GM12878 (cell line): Measurements from ENCODE around the gene ZBTB21. TPM values are rescaled to one million over a fixed set of nuclear protein-coding genes. Genes with fewer than 3 reads are reported as not detected.

ENCODE experiments used
- ATAC-seq: fragments of 200-7000 bp; cut with Tn5 transposase; 3 replicates; pipeline ENCODE4 v1.9.1; 2020; ENCODE audit warnings: mild to moderate bottlenecking, moderate library complexity
- BruUV-seq: library from RNA; stranded (reverse); fragments of 400-500 nt; replicated peaks from 2 replicates; lab custom pipeline; 2021; lab: Mats Ljungman, UMichigan
- CTCF ChIA-PET: fragments of 300-600 bp; sonication (Branson Sonifier 250); formaldehyde crosslinking; extraction: SDS; loops from one replicate; lab custom pipeline; 2021; ENCODE audit warnings: inconsistent platforms; lab: Yijun Ruan, JAX
- POLR2A ChIA-PET: fragments of 350-600 bp; formaldehyde crosslinking; extraction: SDS; loops from one replicate; lab custom pipeline; 2021; ENCODE audit warnings: inconsistent platforms; lab: Charles Lee
- RAD21 ChIA-PET: fragments of 300-600 bp; sonication (Branson Sonifier 250); formaldehyde crosslinking; loops from one replicate; lab custom pipeline; 2023; ENCODE audit warnings: antibody characterized with exemption; ENCODE audit not compliant: unreplicated experiment; lab: Charles Lee
- SMC1A ChIA-PET: fragments of 300-600 bp; sonication (Branson Sonifier 250); formaldehyde crosslinking; loops from one replicate; lab custom pipeline; 2023; ENCODE audit not compliant: unreplicated experiment, uncharacterized antibody; lab: Charles Lee
- DNase-seq: peaks from one replicate; pipeline ENCODE4 v3.0.0-alpha.2; 2011; ENCODE audit warnings: low read depth, low spot score
- FAIRE-seq: peaks from 3 replicates; lab custom pipeline; 2011; peaks lifted over from hg19 to GRCh38; lab: Jason Lieb, UNC
- H2AFZ ChIP-seq: 2 replicates; pipeline ENCODE4 v1.6.0; 2011; ENCODE audit warnings: low read depth, low read length, control low read depth; ENCODE audit not compliant: control insufficient read depth
- H3K27ac ChIP-seq: 2 replicates; pipeline ENCODE4 v1.5.1; 2011; ENCODE audit warnings: control low read depth; ENCODE audit not compliant: control insufficient read depth, insufficient read depth
- H3K27me3 ChIP-seq, 2 experiments: replicated peaks in 1 of 2; 2 replicates each; pipeline versions ENCODE4 v1.6.0 to v1.6.1; 2011; ENCODE audit warnings: low read length in 1 of 2; ENCODE audit not compliant: control insufficient read depth in 2 of 2, insufficient read depth in 2 of 2
- H3K36me3 ChIP-seq, 2 experiments: 2 replicates each; pipeline ENCODE4 v1.5.1; 2011; ENCODE audit warnings: low read length in 1 of 2; ENCODE audit not compliant: control insufficient read depth in 2 of 2, insufficient read depth in 2 of 2
- H3K4me1 ChIP-seq: 2 replicates; pipeline ENCODE4 v1.6.1; 2011; ENCODE audit warnings: mild to moderate bottlenecking, low read length, moderate library complexity, mixed read lengths; ENCODE audit not compliant: control insufficient read depth, insufficient read depth
- H3K4me2 ChIP-seq: 2 replicates; pipeline ENCODE4 v1.6.0; 2011; ENCODE audit warnings: control low read depth; ENCODE audit not compliant: control insufficient read depth, insufficient read depth
- H3K4me3 ChIP-seq: fragments of 200-600 bp; sonication (generic); 2 replicates; pipeline ENCODE4 v1.5.1; 2016
- H3K79me2 ChIP-seq: 2 replicates; pipeline ENCODE4 v1.6.0; 2011; ENCODE audit warnings: low read length; ENCODE audit not compliant: control insufficient read depth, insufficient read depth
- H3K9ac ChIP-seq: 2 replicates; pipeline ENCODE4 v1.8.0; 2011; ENCODE audit warnings: low read length, control low read depth, mixed read lengths; ENCODE audit not compliant: control insufficient read depth, insufficient read depth
- H3K9me3 ChIP-seq: replicated peaks from 3 replicates; pipeline ENCODE4 v1.5.1; 2011; ENCODE audit warnings: mild to moderate bottlenecking, low read length; ENCODE audit not compliant: control insufficient read depth, insufficient read depth
- H4K20me1 ChIP-seq: 2 replicates; pipeline ENCODE4 v1.6.0; 2011; ENCODE audit not compliant: control insufficient read depth, insufficient read depth
- ASH2L ChIP-seq: fragments of 300-600, 200-600 bp; sonication (generic); IDR thresholded peaks from 2 replicates; pipeline ENCODE4 v1.6.1; 2017; ENCODE audit warnings: low read depth, mild to moderate bottlenecking, borderline replicate concordance
- CHD1 ChIP-seq: IDR thresholded peaks from 2 replicates; pipeline ENCODE4 v1.6.1; 2012; ENCODE audit warnings: low read depth, low read length, improper control_type of control experiment
- DPF2 ChIP-seq: fragments of 450-650 bp; IDR thresholded peaks from 2 replicates; pipeline ENCODE4 v1.6.1; 2017; ENCODE audit warnings: mild to moderate bottlenecking
- GABPA ChIP-seq: IDR thresholded peaks from 2 replicates; pipeline ENCODE4 v1.6.1; 2014; ENCODE audit warnings: antibody characterized with exemption, low read depth, mild to moderate bottlenecking, inconsistent platforms
- HDAC6 ChIP-seq: fragments of 200-600 bp; sonication (generic); IDR thresholded peaks from one replicate; pipeline ENCODE4 v1.8.0; 2017; ENCODE audit warnings: antibody characterized with exemption; ENCODE audit not compliant: unreplicated experiment
- MYC ChIP-seq: IDR thresholded peaks from 2 replicates; pipeline ENCODE4 v1.6.1; 2011; ENCODE audit warnings: mild to moderate bottlenecking, low read length, moderate library complexity, inconsistent platforms; ENCODE audit not compliant: insufficient read depth, insufficient replicate concordance, insufficient read length, severe bottlenecking
- NBN ChIP-seq: fragments of 450-650 bp; IDR thresholded peaks from 2 replicates; pipeline ENCODE4 v1.6.1; 2016
- NR2C1 ChIP-seq: fragments of 450-650 bp; IDR thresholded peaks from 2 replicates; pipeline ENCODE4 v1.6.1; 2017; ENCODE audit warnings: antibody characterized with exemption, mild to moderate bottlenecking, moderate library complexity
- PAX8 ChIP-seq: fragments of 450-650 bp; IDR thresholded peaks from 2 replicates; pipeline ENCODE4 v1.6.1; 2017; ENCODE audit warnings: mild to moderate bottlenecking, moderate library complexity
- POLR2A ChIP-seq: IDR thresholded peaks from 2 replicates; pipeline ENCODE4 v1.6.1; 2011; ENCODE audit warnings: low read depth, mild to moderate bottlenecking, low read length
- RB1 ChIP-seq: fragments of 450-650 bp; formaldehyde crosslinking; IDR thresholded peaks from 2 replicates; pipeline ENCODE4 v1.6.1; 2017; ENCODE audit warnings: mild to moderate bottlenecking, borderline replicate concordance
- SMAD5 ChIP-seq: IDR thresholded peaks from 2 replicates; pipeline ENCODE4 v1.6.1; 2016; ENCODE audit warnings: antibody characterized with exemption, low read depth
- YBX1 ChIP-seq: fragments of 450-650 bp; IDR thresholded peaks from 2 replicates; pipeline ENCODE4 v1.6.1; 2016; ENCODE audit warnings: antibody characterized with exemption
- ZNF622 ChIP-seq: fragments of 450-650 bp; IDR thresholded peaks from 2 replicates; pipeline ENCODE4 v1.6.1; 2017; ENCODE audit warnings: mild to moderate bottlenecking, inconsistent platforms
- WGBS: methylation state at CpG from one replicate; pipeline ENCODE4 v1.1.6; 2016; ENCODE audit warnings: low lambda C conversion rate; ENCODE audit not compliant: insufficient replicate concordance, insufficient coverage; ENCODE audit errors: missing lambda C conversion rate; 5-methylcytosine and 5-hydroxymethylcytosine counted together
- in situ Hi-C: fragments of 300-500 bp; cut with MboI; formaldehyde crosslinking; loops from 9 replicates; pipeline ENCODE4 v1.14.3; 2018; ENCODE audit warnings: mixed read lengths
- intact Hi-C: fragments of 100-400 bp; cut with micrococcal nuclease; formaldehyde crosslinking; loops from one replicate; pipeline ENCODE4 v1.14.2; 2022; ENCODE audit not compliant: unreplicated experiment
- polyA plus RNA-seq, 11 experiments: library from polyadenylated mRNA; depleted of rRNA in 4 of 11; unstranded in 6 of 11; stranded (reverse) in 5 of 11; fragments of >200 nt; fragmentation: Nextera tagmentation in 4 of 11; fragmentation: Illumina TruSeq in 1 of 11; extraction: Ambion mirVana in 4 of 11; extraction: Trizol in 1 of 11; gene quantifications; 1 replicate in 1 of 11; 2 replicates in 10 of 11; pipeline versions ENCODE4 v1.2.1 to v1.2.3, GENCODE V29; 2011 to 2016; ENCODE audit warnings: inconsistent platforms in 2 of 11, missing spikeins in 2 of 11, low read depth in 1 of 11
- total RNA-seq, 4 experiments: library from RNA; depleted of rRNA in 3 of 4; stranded (reverse); fragments of >200 nt in 3 of 4; fragmentation: Illumina TruSeq in 1 of 4; extraction: Trizol in 1 of 4; gene quantifications; 2 replicates each; pipeline versions ENCODE4 v1.2.1 to v1.2.3, GENCODE V29; 2013 to 2021
- TF ChIP-seq, protein P1 (sequence below): IDR thresholded peaks from 2 replicates; pipeline ENCODE4 v1.6.1; 2012; ENCODE audit warnings: mild to moderate bottlenecking, low read depth, low read length
- TF ChIP-seq, protein P2 (sequence below): IDR thresholded peaks from 2 replicates; pipeline ENCODE4 v1.6.1; 2012; ENCODE audit warnings: low read depth, low read length, improper control_type of control experiment

The ZBTB21 gene
- total and polyA plus RNA-seq, 10 of the 15 experiments (the other 5 are each of a cell fraction or from before 2014, with no cell fraction given), result 1.8 to 21.6 (median 10.6) TPM

DNA sequence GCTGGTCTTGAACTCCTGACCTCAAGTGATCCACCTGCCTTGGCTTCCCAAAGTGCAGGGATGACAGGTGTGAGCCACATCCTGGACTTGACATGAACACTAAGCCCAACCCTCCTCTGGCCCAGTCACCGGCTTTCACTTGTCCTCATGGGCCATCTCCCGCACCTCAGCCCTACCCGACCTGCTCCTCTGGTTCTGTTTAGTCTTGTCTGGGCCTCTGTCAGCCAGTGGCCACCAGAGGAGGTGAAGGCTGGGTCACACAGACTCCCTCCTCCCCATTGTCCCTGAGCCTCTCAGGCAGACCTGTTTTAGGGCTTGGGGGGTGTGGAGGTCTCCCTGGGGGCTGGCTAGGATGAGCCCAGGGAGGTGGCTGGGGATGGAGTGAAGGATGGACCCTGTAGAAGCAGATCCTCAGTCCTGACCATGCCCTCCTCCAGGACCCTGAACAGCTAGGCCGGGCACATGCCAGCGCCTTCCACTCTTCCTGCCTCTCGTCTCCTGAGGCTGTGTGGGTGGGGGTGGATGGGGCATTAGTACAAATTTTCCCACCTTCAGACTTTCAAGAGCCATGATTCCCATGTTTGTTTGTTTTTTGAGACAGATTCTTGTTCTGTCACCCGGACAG lies 34.8 kb upstream of the ZBTB21 start:
- TF ChIP-seq ZNF622 (no peak), PAX8 (no peak), DPF2 (no peak), MYC (no peak), YBX1 (no peak), ASH2L (no peak)
- DNase-seq, result no peak
- no peak for ATAC-seq
- BruUV-seq, result no TSS peak
- Histone ChIP-seq H4K20me1 (no peaks in the 10 kb centered on the region), H3K4me1 (no peaks in the 10 kb centered on the region), H3K79me2 (no peaks in the 10 kb centered on the region), H2AFZ (no peak overlapping the region), H3K9ac (no peak overlapping the region), H3K27ac (no peak overlapping the region), H3K36me3 (no peaks in the 10 kb centered on the region), H3K9me3 (no peaks in the 10 kb centered on the region), H3K4me2 (no peak overlapping the region), H3K4me3 (no peak overlapping the region), H3K27me3 (no peaks in the 10 kb centered on the region; a peak in 2 of 4 replicates)
- CTCF ChIA-PET, result interaction anchor here (0.6 kb wide), 1 partner anchor 37 kb away, joined by 3 read pairs; no protein-coding TSS in a partner anchor
- RAD21 ChIA-PET, result interaction anchor here (0.6 kb wide), 1 partner anchor 17 kb away, joined by 4 read pairs; no protein-coding TSS in a partner anchor
- POLR2A ChIA-PET, result interaction anchor here (0.6 kb wide), 1 partner anchor 166 kb away, joined by 3 read pairs; the partner anchor contains the start of gene PRDM15
- FAIRE-seq, result no peak
- SMC1A ChIA-PET, result interaction anchor here (1.0 kb wide), 1 partner anchor 53 kb away, joined by 3 read pairs; no protein-coding TSS in a partner anchor
- in situ Hi-C loops, result loop anchor here (10.0 kb wide), 1 partner anchor 60 kb away; no protein-coding TSS in a partner anchor
- intact Hi-C loops, result no loop called here
- 78% methylated on average over 7 of the region's 7 CpGs for WGBS

DNA sequence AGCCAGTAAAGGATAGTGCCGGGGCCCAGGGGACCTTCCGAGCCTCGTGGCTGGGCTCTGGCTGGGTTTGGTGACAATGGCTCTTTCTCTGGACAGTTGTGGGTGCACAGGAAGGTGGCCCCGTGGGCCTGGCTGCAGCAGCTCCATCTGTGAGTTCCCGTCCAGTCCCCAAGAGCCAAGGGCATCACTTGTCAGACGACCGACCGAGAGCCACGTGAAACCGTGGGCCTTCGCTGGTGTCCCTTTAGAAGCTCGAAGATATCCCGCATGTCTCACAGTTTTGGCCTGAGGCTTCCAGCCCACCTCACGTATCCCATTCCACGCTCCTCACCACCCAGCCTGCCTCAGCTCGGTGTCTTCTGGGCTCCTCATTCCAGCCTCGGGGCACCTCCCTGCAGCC lies 33.8 kb upstream of the ZBTB21 start:
- no peak overlapping the region for H3K4me3 ChIP-seq
- no peak overlapping the region for H3K4me2 ChIP-seq
- in situ Hi-C loops, result loop anchor here (10.0 kb wide), 1 partner anchor 61 kb away; no protein-coding TSS in a partner anchor
- RAD21 ChIA-PET, result interaction anchor here (0.8 kb wide), 1 partner anchor 134 kb away, joined by 3 read pairs; no protein-coding TSS in a partner anchor
- SMC1A ChIA-PET, result no interaction called here
- CTCF ChIA-PET, result interaction anchor here (1.1 kb wide), 1 partner anchor 73 kb away, joined by 3 read pairs; no protein-coding TSS in a partner anchor
- H3K36me3 ChIP-seq, result no peaks in the 10 kb centered on the region
- ATAC-seq (no peak), FAIRE-seq (no peak), DNase-seq (no peak)
- H3K9ac ChIP-seq, result no peak overlapping the region
- H3K27me3 ChIP-seq, result no peaks in the 10 kb centered on the region; a peak in 2 of 4 replicates
- H2AFZ ChIP-seq, result no peak overlapping the region
- H3K9me3 ChIP-seq, result no peaks in the 10 kb centered on the region
- H3K4me1 ChIP-seq, result no peaks in the 10 kb centered on the region
- H3K79me2 ChIP-seq, result no peaks in the 10 kb centered on the region
- H4K20me1 ChIP-seq, result no peaks in the 10 kb centered on the region
- 63% methylated on average over 17 of the region's 17 CpGs for WGBS
- POLR2A ChIA-PET, result no interaction called here
- intact Hi-C loops, result no loop called here
- no TSS peak for BruUV-seq
- H3K27ac ChIP-seq, result no peak overlapping the region
- TF ChIP-seq, protein P1, sequence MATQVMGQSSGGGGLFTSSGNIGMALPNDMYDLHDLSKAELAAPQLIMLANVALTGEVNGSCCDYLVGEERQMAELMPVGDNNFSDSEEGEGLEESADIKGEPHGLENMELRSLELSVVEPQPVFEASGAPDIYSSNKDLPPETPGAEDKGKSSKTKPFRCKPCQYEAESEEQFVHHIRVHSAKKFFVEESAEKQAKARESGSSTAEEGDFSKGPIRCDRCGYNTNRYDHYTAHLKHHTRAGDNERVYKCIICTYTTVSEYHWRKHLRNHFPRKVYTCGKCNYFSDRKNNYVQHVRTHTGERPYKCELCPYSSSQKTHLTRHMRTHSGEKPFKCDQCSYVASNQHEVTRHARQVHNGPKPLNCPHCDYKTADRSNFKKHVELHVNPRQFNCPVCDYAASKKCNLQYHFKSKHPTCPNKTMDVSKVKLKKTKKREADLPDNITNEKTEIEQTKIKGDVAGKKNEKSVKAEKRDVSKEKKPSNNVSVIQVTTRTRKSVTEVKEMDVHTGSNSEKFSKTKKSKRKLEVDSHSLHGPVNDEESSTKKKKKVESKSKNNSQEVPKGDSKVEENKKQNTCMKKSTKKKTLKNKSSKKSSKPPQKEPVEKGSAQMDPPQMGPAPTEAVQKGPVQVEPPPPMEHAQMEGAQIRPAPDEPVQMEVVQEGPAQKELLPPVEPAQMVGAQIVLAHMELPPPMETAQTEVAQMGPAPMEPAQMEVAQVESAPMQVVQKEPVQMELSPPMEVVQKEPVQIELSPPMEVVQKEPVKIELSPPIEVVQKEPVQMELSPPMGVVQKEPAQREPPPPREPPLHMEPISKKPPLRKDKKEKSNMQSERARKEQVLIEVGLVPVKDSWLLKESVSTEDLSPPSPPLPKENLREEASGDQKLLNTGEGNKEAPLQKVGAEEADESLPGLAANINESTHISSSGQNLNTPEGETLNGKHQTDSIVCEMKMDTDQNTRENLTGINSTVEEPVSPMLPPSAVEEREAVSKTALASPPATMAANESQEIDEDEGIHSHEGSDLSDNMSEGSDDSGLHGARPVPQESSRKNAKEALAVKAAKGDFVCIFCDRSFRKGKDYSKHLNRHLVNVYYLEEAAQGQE, result no peak
- TF ChIP-seq CHD1 (no peak), SMAD5 (no peak), GABPA (no peak), RB1 (no peak), HDAC6 (no peak), NBN (no peak), NR2C1 (no peak), POLR2A (no peak)
- TF ChIP-seq, protein P2, sequence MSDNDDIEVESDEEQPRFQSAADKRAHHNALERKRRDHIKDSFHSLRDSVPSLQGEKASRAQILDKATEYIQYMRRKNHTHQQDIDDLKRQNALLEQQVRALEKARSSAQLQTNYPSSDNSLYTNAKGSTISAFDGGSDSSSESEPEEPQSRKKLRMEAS, result no peak
